Suprapubic skin (tissue), 4 donors: ENCODE results near the gene ZMAT5.
"Not testable (repeated sequence)": the region's sequence is repeated elsewhere in the genome, so short reads cannot be mapped to it uniquely, and the experiment has no call there.

ENCODE experiments used
- CTCF ChIP-seq, 2 donors: fragments of 200-600 bp in 1 of 2; fragments of 450-650 bp in 1 of 2; sonication (generic) in 1 of 2; IDR thresholded peaks; one replicate each; pipeline ENCODE4 v1.5.1; 2016 to 2019; ENCODE audit warnings: antibody characterized with exemption in 2 of 2, mild to moderate bottlenecking in 1 of 2, moderate library complexity in 1 of 2
- EP300 ChIP-seq: sonication (generic); formaldehyde crosslinking; IDR thresholded peaks from one replicate; pipeline ENCODE4 v1.6.1; 2017; ENCODE audit warnings: antibody characterized with exemption
- POLR2A ChIP-seq, 2 donors: fragments of 450-650 bp; IDR thresholded peaks; one replicate each; pipeline ENCODE4 v1.6.1; 2017; ENCODE audit warnings: antibody characterized with exemption in 2 of 2, mild to moderate bottlenecking in 2 of 2, moderate library complexity in 2 of 2
- POLR2AphosphoS5 ChIP-seq, 3 donors: sonication (generic); formaldehyde crosslinking; IDR thresholded peaks; one replicate each; pipeline ENCODE4 v1.6.1; 2017; ENCODE audit warnings: antibody characterized with exemption in 3 of 3

- TF ChIP-seq CTCF (IDR thresholded peaks at IDR 0.05); POLR2AphosphoS5 (IDR thresholded peaks at IDR 0.05); EP300; POLR2A (IDR thresholded peaks at IDR 0.05): not testable (repeated sequence)
Measured at GRCh38 chr22:29754658-29755395, 12.0 kb downstream of the ZMAT5 start.
